RWPE1 (cell line): Measurements from ENCODE around the gene VPS26C.
A peak's percentile ranks its signal among the peaks of the same experiment; 100 is the strongest.

Source experiments
- CTCF ChIA-PET: fragments of 350-600 bp; sonication (Branson Sonifier 250); formaldehyde crosslinking; extraction: SDS; loops from one replicate; lab custom pipeline; 2021; lab: Yijun Ruan, JAX
- POLR2A ChIA-PET: fragments of 400-600 bp; formaldehyde crosslinking; extraction: SDS; loops from one replicate; lab custom pipeline; 2020; ENCODE audit warnings: antibody characterized with exemption; ENCODE audit not compliant: low non-redundant PET; lab: Yijun Ruan, JAX
- DNase-seq: peaks from one replicate; pipeline ENCODE4 v3.0.0; 2012; ENCODE audit warnings: low spot score
- H3K27ac ChIP-seq: fragments of 450-650 bp; 2 replicates; pipeline ENCODE4 v1.5.1; 2017
- TF ChIP-seq, protein P1 (sequence below): fragments of 450-650 bp; conservative IDR thresholded peaks from 2 replicates; pipeline ENCODE4 v1.5.1; 2017; ENCODE audit warnings: low read depth, mild to moderate bottlenecking

VPS26C gene

DNA sequence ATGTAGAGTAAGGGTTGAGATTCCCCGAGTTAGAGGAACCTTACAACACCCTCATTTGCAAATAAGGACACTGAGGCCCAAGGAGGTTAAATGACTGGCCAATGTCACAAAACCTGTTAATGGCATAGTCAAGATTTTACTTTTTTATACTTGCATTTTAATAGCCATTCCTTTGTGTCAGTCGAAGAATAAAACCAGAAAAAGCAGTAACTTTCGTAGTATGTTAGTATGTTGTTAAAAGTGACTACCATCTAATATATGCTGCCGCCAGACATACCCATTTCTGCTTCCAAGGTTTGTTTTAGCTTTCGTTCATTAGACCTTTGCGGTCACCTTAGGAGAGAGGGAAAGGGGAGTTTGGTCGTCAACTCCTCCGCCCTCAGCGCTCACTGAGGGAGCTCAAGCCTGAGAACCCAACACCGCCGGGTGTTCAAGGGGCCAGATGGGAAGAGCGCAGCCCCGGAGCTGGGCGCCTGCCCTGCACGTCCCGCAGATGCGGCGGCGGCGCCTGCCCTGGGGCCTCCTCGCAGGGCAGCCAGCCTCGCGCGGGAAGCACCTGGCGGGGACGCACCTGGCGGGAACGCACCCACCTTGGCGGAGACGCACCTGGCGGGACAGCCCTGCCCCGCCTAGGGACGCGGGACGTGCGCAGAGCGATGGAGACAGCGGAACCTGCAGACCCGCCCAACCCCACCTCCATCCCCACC, 466 bp downstream of the VPS26C start:
- ChIA-PET POLR2A (interaction anchor here (0.5 to 1.6 kb wide), 2 partner anchors 99 to 101 kb away, joined by 3 to 6 read pairs; no protein-coding TSS in a partner anchor), CTCF (interaction anchor here (0.6 to 1.1 kb wide), 2 partner anchors 100 to 764 kb away, joined by 3 to 4 read pairs; partner anchors contain the start of gene DYRK1A)
- DNase-seq, result peak; percentile 33
- H3K27ac ChIP-seq, result peak overlapping the region; percentile 99
- TF ChIP-seq, protein P1, sequence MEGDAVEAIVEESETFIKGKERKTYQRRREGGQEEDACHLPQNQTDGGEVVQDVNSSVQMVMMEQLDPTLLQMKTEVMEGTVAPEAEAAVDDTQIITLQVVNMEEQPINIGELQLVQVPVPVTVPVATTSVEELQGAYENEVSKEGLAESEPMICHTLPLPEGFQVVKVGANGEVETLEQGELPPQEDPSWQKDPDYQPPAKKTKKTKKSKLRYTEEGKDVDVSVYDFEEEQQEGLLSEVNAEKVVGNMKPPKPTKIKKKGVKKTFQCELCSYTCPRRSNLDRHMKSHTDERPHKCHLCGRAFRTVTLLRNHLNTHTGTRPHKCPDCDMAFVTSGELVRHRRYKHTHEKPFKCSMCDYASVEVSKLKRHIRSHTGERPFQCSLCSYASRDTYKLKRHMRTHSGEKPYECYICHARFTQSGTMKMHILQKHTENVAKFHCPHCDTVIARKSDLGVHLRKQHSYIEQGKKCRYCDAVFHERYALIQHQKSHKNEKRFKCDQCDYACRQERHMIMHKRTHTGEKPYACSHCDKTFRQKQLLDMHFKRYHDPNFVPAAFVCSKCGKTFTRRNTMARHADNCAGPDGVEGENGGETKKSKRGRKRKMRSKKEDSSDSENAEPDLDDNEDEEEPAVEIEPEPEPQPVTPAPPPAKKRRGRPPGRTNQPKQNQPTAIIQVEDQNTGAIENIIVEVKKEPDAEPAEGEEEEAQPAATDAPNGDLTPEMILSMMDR, result no peak

DNA sequence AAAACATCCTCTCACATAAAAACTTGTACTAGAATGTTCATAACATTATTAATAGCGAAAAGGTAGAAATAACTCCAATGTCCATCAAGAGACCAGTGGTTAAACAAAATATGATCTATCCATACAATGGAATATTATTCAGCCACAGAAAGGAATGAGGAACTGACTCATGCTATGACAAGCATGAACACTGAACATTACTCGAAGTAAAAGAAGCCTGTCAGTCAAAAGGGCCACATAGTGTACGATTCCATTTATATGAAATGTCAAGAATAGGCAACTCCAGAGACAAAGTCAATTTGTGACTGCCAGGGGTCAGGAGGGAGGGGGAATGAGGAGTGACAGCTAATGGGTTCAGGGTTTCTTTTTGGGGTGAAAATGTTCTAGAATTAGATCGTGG, 2.3 kb downstream of the VPS26C start:
- TF ChIP-seq, protein P1, result no peak
- no peak overlapping the region for H3K27ac ChIP-seq
- CTCF ChIA-PET, result interaction anchor here (0.6 to 0.7 kb wide), 2 partner anchors 45 to 287 kb away, joined by 3 read pairs; no protein-coding TSS in a partner anchor
- no peak for DNase-seq
- POLR2A ChIA-PET, result no interaction called here

DNA sequence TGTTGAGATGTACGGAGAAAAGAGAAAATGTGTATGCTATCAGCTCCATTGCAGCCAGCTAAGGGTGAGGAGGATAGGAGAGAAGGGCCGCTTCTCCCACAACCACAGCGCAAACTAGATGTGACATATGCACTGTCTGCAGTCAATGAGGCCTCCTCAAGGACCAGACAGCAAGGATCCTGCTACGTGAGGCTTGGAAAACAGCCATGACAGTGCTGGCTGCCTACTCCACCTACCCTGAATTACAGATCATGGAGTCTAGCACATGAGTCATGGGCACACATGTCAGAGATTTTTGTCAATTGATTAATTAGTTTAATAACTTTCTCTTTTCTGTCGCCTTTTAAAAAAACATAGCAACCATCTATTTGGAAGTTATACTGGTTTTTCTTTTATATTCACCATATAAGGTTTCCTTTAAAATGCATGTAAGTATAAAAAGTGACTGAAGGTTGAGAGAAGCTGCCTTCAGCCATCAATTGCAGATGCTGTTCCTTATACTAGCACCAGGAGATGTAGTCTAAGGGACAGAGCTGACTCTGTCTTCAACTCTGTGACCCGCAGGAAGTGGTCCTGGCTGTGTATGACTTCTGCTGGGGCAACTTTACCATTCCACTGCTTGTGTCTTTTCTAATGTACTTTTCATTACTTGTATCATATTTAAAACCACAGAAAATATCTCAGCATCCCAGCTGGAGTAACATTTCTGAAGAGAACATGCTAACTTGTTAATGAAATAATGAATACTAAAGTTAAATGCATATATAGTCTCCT, 3.1 kb downstream of the VPS26C start:
- no peak overlapping the region for H3K27ac ChIP-seq
- POLR2A ChIA-PET, result no interaction called here
- DNase-seq, result no peak
- CTCF ChIA-PET, result interaction anchor here (0.7 kb wide), 1 partner anchor 288 kb away, joined by 3 read pairs; no protein-coding TSS in a partner anchor
- TF ChIP-seq, protein P1, result no peak

DNA sequence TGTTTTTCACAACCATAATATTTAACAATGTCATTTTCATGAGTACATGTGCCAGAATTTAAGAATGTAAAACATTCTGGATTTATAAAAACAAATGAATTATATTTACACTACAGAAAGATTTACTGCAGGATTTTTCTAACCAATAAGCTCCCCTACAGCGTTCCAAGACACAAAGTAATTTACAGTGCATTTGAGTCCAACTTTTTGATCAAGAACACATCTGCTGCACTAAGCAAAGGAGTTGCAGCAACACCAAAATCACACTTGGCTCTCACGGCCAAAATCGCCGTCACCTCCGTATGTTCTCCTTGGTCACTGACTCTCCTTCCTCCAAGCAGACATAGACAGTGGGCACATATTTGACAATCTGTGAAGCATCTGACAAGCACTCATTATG, 7.7 kb downstream of the VPS26C start:
- CTCF ChIA-PET, result interaction anchor here (0.6 kb wide), 1 partner anchor 404 kb away, joined by 3 read pairs; no protein-coding TSS in a partner anchor
- POLR2A ChIA-PET, result no interaction called here
- H3K27ac ChIP-seq, result no peak overlapping the region
- TF ChIP-seq, protein P1, result no peak
- no peak for DNase-seq

DNA sequence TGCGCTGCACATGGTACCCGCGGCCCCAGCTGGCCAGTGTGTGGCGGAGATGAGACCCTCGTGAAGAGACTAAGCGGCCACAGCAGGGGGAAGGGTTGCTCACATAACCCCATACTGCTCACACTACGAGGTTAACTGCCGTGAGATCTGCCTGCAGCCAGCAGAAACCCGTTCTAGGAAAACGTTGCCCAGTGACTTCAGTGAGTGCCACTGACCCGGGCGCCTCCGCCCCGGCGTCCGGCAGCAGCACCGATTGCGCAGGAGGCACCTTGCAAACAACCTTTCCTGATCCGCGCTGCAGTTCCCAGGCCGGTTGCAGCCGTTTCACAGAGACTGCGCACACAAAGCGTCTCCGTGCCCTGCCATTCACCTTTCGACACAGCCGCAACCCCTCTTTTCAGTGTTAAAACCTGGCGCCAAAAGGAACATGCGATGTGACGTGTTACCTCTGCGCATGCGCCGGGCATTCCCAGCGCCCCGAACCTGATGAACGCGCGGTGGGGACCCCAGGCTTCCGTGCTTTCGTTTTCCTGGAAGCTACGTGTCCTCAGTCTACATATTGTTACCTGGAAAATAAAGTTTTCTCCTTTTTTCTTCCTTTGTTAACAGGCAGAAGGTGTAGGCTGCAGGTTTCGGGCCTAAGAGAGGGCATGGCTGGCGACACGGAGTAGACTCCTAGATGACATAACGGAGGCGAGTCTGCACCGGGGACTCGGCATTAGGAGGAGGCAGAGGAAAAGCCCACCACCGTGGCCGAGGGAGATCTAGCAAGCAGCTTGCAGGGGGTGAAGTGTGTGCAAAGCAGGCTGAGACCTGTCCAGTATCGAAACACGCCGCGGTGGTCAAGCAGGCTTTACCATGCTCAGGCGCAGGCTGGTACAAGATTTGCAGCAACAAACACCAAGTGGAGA, 8.9 kb downstream of the VPS26C start:
- ChIA-PET CTCF (interaction anchor here (0.6 kb wide), 1 partner anchor 236 kb away, joined by 3 read pairs; no protein-coding TSS in a partner anchor), POLR2A (no interaction called here)
- peak overlapping the region; percentile 97 for H3K27ac ChIP-seq
- peak; percentile 67 for DNase-seq
- TF ChIP-seq, protein P1, result no peak
